ENCODE data around the gene MOCOS.

Gene MOCOS

DNA sequence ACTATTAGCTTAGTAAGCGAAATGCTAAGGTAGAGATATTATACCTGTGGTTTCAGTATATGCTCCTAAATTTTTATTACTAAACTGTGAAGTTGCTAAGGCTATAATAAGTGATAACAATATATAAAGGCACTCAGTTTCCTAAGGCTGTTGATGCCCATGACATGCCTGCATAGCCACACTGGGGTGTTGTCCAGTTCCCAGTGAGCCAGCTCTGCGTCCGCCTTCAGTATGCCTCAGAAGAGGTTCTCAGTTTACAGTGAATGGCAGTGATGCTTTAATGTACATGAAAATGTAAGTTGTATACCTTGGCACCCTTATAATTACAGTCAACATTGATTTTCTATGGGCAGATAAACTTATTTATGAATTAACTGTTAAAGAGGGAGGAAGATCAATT lies 117.4 kb downstream of the MOCOS start:
- no peak for DNase-seq (ENCODE audit: low spot score)

GRCh38 chr18:36305375-36305774 lies 118.1 kb downstream of the MOCOS start:
- DNase-seq (ENCODE audit: low spot score): no peak

DNA sequence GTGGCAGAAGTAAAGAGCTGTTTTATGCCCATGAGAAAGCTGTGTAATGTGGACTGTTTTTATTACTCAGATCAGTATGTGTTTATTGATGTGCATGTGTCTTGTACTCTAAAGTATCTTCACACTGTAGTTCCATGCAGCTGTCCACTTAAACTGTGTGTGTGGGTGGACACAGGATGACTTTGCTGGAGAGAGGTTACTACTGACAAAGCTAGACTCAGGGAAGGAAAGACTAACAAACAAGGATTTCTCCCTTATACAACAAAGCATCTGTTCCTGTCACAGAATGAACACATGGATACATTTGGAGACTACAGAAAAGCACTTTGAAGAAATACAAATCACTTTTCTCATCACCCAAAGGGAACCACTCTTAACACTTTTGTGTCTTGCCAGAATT lies 120.2 kb downstream of the MOCOS start:
- no peak for DNase-seq (ENCODE audit: low spot score)

DNA sequence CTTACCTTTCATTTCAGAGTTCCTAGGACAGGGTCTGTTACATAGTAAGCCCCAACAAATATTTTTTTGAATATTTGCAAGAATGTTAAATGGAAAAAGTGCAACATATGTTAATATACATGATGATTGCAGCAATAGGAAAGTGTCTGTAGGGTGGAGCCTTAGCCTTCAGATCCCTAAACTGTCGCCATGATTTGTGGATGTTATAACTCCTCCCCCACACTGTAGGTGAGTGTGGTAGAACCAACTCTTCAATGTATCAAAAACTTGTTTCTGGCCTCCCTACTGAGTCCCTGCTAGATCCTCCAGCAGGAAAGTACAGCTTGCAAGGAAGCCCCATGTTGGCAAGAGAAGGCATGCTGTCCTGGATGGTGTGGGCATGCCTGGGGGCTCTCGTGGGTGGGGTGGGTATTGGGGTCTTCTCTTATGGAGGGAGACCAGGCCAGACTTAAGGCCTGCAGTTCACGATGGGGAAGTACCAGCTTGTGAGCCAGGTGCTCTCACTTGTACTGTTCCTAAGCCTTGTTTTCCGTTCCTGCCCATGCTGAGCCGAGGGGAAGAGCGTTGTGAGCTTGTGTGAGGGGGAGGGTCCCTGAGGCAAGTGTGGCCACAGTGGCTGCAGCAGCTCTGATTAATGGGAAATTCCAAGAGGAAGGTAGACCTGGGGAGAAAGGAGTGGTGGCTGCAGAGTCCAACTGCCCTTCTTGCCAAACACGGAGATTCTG lies 121.6 kb downstream of the MOCOS start:
- DNase-seq (ENCODE audit: low spot score): no peak

DNA sequence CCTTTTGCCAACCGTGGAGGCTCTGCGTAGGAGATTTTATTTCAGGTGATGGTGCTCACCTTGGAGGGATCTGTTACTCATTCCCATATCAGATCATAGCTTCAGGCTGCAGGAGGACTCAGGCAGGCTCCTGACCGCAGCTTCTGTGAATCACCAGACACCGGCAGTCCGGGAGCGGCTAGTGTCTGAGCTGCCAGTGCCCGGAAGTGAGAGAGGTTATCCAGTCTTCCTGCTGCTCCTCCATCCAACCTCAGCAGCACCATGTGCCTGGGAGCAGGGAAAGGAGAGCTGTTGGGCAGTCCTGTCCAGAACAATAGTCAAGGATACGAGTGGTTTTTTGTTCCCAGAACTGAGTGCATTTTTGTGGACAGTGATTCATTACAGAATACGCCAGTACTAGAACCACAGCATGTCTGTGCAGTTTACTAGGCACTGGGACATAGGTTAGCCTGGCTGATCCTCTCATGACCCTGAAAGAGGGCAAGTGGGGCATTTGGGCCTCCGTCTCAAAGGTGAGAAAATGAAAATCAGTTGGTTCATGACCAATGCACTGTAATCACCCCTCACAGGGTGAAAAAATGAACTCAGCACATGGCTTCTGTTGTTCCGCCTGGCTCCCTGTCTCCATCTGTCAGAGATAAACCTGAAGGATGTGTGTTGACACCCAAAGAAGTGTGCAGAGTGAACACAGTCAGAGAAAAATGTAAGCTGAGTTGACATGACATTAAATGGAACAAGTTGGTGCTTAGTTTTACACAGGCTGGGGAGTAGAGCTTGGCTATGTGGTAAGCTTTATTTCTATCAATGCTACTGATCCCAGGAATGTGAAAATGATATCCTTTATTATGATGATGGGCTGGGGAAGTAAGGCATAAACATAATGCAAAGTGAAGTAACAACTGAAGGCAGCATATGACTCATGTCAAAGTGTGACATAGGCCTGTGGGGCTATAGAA lies 122.4 kb downstream of the MOCOS start:
- DNase-seq (ENCODE audit: low spot score): no peak

DNA sequence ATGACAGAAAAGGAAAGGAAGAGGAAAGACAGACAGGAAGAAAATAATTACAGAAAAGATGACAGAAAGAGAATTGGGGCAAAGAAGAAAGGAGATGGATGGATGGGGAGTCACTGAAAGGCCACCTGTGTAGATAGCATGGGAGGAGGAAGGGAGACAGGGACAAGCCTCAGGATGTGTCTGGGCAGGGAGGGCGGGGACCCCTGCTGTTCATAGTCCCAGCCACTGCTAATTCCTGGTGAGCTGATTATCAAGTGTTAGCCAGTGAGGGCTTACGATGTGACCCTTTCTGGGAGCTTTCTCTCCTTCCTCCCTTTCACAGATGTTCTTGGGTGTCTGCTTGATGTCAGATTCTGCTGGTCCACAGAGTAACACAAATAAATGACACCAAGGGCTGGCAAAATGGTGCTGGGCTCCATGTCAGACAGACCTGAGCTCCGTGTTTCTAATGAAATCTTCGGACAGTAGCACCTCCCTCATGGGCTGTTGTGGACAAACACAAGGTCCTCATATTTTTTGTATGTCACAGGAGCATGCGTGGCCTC lies 123.8 kb downstream of the MOCOS start:
- DNase-seq (ENCODE audit: low spot score): no peak

GRCh38 chr18:36312806-36313395 lies 125.6 kb downstream of the MOCOS start:
- DNase-seq (ENCODE audit: low spot score): no peak

GRCh38 chr18:36314098-36314497 lies 126.8 kb downstream of the MOCOS start:
- no peak for DNase-seq (ENCODE audit: low spot score)

GRCh38 chr18:36314754-36315153 lies 127.5 kb downstream of the MOCOS start:
- no peak for DNase-seq (ENCODE audit: low spot score)

GRCh38 chr18:36315736-36316135 lies 128.4 kb downstream of the MOCOS start:
- DNase-seq (ENCODE audit: low spot score): no peak

DNA sequence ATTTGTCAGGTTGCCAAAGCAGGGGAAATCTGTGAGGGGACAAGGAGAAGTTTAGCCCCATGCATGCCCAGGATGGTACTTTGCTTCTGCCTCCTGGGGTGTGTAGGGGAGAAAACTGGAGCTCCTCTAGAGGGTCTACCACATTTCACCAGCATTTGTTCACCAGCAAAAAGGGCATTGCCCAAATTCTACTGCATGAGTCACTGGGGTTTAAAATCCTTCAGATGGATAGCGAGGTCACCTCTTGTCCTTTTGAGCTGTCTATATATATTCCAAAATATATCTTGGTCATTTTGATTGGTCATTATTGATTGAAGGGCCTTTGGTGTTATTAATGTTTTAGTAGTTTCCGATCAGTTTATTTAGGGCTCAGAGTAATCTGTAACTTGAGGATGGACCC lies 128.9 kb downstream of the MOCOS start:
- DNase-seq (ENCODE audit: low spot score): no peak
